DMS114 treated with DMSO at 0.1 percent for 48 hours (cell line): ENCODE data around the gene MMP14.
"Not testable (repeated sequence)": the region's sequence is repeated elsewhere in the genome, so short reads cannot be mapped to it uniquely, and the experiment has no call there.

ENCODE experiments used
- DNase-seq: peaks from one replicate; lab custom pipeline; 2025; ENCODE audit not compliant: unreplicated experiment; lab: John Stamatoyannopoulos, UW

MMP14 gene

DNA sequence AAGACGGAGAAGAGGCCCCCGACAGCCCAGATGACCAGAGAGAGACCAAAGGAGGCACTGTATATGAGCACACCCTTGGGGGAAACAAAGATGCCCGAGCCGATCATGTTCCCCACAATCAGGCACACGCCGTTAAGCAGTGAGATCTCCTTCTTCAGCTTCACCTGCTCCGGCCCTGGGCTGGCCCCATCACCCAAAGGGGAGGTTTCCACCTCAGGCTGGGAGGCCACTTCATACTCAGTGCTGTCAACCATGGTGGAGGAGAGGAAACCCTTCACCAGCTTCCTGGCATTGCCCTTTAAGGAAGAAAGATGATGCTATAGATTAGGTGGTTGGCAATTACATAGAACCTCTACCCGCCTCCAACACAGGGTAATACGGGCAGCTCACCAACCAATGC lies 23.2 kb upstream of the MMP14 start:
- no peak for DNase-seq

GRCh38 chr14:22814373-22814772 lies 22.0 kb upstream of the MMP14 start:
- no peak for DNase-seq

GRCh38 chr14:22814941-22815713 lies 21.3 kb upstream of the MMP14 start, which contains the start of gene SLC7A7:
Gene SLC7A7, minus strand, starts transcription at chr14:22815435. Its CDS starts 2,037 bp downstream, at chr14:22813398.
- no peak for DNase-seq

- no peak for DNase-seq
Measured at GRCh38 chr14:22819151-22819988, 17.0 kb upstream of the MMP14 start.

- DNase-seq: no peak
Measured at GRCh38 chr14:22820731-22821130, 15.7 kb upstream of the MMP14 start.

- no peak for DNase-seq
Measured at GRCh38 chr14:22821193-22822015, 15.0 kb upstream of the MMP14 start.

DNA sequence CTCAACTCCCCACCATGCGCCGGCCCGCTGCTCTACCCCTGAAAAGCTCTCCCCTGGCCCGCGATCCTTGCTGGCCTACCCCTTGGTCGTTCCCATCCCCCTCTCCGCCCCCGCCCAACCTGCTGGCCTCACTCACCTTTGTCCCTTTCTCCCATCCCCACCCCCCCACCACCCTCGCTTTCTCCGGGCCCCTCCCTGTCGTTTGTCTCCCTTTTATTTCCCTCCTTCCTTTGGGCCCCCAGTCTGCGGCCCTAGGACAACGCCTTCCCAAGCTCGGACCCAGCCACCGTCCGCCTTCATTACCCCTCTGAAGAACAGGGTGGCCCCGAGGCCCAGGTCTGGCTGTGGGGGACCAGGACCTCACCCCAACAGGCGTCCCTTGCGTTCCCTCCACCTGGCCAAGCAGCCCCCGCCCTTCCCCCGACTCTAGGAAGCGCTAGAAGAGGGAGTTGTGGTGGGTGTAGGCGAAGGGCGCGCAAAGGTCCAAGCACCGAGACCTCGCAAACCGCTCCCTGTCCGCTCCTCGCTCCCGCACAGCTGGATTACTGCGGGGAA lies 14.3 kb upstream of the MMP14 start:
- no peak for DNase-seq

GRCh38 chr14:22822571-22823098 lies 13.8 kb upstream of the MMP14 start:
- DNase-seq: peak; percentile 51

- DNase-seq: no peak
Measured at GRCh38 chr14:22824711-22825359, 11.6 kb upstream of the MMP14 start.

- DNase-seq: not testable (repeated sequence)
Measured at GRCh38 chr14:22829076-22829660, 7.2 kb upstream of the MMP14 start.

- peak; percentile 86 for DNase-seq
Measured at GRCh38 chr14:22829661-22830442, 6.5 kb upstream of the MMP14 start, which contains the start of gene MRPL52. Gene MRPL52, plus strand, starts transcription at chr14:22829887. Its CDS starts 26 bp downstream, at chr14:22829913.

DNA sequence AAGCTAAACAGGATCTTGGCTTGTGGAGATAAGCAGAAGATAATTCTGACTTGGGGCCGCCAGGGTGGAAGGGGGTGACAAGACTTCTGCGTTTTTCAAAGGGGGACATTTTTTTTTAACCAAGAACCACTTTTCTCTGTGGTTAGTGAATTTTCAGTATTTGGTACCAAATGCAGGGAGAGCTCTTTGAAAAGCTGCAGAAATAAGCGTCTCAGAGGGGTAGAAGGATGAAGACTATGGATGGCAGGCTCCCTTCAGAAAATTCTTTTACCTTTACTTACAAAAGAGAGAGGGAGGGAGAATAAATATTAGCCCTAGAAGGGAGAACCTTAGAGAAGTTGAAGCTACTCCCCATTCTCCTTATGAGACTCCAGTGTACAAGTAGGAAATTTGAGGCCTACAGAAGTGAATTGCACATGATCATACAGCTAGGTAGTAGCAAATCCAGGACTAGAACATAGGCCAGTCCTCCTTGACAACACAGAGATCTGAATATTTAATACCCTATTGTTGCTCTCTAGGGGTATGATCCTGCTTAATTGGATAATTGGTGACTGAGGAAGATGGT lies 5.9 kb upstream of the MMP14 start:
- no peak for DNase-seq

DNA sequence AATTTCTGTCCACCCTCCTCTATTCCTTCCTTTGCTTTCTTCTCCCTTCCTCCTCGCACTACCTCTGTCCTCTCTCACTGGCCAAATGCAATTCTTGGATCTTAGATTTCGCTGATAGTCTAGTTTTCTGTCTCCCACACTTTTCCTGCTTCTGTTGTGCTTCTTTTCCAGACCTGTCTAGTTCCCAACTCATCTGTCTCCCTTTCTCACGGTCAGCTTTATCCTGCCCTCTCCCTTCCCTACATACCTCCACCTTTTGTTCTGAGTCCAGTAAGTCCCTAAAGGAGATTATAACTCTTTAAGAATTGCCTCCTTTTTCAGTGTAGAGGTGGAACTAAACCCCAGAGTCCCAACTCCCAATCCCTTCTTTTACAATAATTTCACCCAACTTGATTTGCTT lies 880 bp upstream of the MMP14 start:
- no peak for DNase-seq

DNA sequence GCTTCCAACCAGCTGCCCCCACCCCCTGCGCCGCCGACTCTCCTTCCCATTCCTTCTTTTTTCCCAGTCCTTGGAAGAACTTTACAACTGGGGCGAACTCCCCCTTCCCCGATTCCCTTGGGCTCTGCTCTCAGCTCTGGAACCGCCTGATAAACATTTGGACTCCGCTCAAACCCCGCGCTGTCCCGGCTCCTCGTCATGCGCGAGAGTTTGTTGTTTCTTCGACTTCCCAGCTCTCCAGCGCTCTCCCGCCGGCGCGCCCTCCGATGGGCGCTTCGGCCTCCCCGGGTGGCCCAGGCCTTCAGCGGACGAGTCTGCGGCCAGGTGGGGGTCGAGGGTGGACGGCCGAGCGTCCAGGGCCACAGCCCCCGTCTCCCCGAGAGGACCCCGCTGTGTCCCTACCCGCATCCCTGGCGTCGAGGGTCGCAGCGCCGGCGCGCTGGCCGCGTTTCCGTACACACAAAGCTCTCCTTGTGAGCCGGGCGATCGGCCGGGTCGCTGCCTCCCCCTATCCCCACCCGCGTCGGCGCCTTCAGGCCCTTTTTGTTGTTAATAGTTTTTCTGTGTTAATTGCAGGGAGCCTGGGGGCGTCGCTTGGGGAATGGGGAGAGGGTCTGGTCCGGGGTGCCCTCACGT lies 847 bp downstream of the MMP14 start:
- peak; percentile 26 for DNase-seq

GRCh38 chr14:22837750-22838538 lies 1.6 kb downstream of the MMP14 start:
- DNase-seq: no peak

- no peak for DNase-seq
Measured at GRCh38 chr14:22838631-22839041, 2.3 kb downstream of the MMP14 start.

GRCh38 chr14:22839159-22839779 lies 2.9 kb downstream of the MMP14 start:
- no peak for DNase-seq
